ENCODE results near the gene SHLD1.

The SHLD1 gene

GRCh38 chr20:5821627-5822215 is 71.5 kb downstream of the SHLD1 start:
- no peak overlapping the region for H3K4me3 Mint-ChIP-seq
- H3K27ac Mint-ChIP-seq, result no peak overlapping the region
- peaks cover 5% of the 10 kb centered on the region for H3K36me3 Mint-ChIP-seq (ENCODE audit: low read depth)
- DNase-seq, result no peak
- peaks cover 49% of the 10 kb centered on the region for H3K4me1 Mint-ChIP-seq
- H3K27me3 Mint-ChIP-seq (ENCODE audit: low read depth, poor library complexity), result peaks cover 5% of the 10 kb centered on the region
- TF ChIP-seq CTCF (IDR thresholded peaks at IDR 0.05), result no peak
- no peaks in the 10 kb centered on the region for H3K9me3 Mint-ChIP-seq

GRCh38 chr20:5822569-5822968 is 72.4 kb downstream of the SHLD1 start:
- Mint-ChIP-seq H3K27ac (no peak overlapping the region), H3K4me3 (no peak overlapping the region), H3K9me3 (no peaks in the 10 kb centered on the region), H3K4me1 (peaks cover 48% of the 10 kb centered on the region), H3K27me3 (ENCODE audit: low read depth, poor library complexity) (peaks cover 5% of the 10 kb centered on the region), H3K36me3 (ENCODE audit: low read depth) (no peaks in the 10 kb centered on the region)
- DNase-seq, result no peak
- no peak for TF ChIP-seq CTCF (IDR thresholded peaks at IDR 0.05)

- H3K27me3 Mint-ChIP-seq (ENCODE audit: low read depth, poor library complexity), result peaks cover 5% of the 10 kb centered on the region
- H3K4me3 Mint-ChIP-seq, result no peak overlapping the region
- H3K27ac Mint-ChIP-seq, result no peak overlapping the region
- H3K36me3 Mint-ChIP-seq (ENCODE audit: low read depth), result no peaks in the 10 kb centered on the region
- H3K4me1 Mint-ChIP-seq, result peaks cover 44% of the 10 kb centered on the region
- DNase-seq, result no peak
- H3K9me3 Mint-ChIP-seq, result no peaks in the 10 kb centered on the region
- TF ChIP-seq CTCF (IDR thresholded peaks at IDR 0.05), result no peak
Measured at GRCh38 chr20:5825130-5825719, 75.0 kb downstream of the SHLD1 start.

GRCh38 chr20:5827098-5827853 is 77.1 kb downstream of the SHLD1 start:
- no peak overlapping the region for H3K27ac Mint-ChIP-seq

GRCh38 chr20:5827861-5828260 is 77.7 kb downstream of the SHLD1 start:
- no peaks in the 10 kb centered on the region for H3K9me3 Mint-ChIP-seq
- no peak overlapping the region for H3K27ac Mint-ChIP-seq
- H3K36me3 Mint-ChIP-seq (ENCODE audit: low read depth), result no peaks in the 10 kb centered on the region
- H3K27me3 Mint-ChIP-seq (ENCODE audit: low read depth, poor library complexity), result no peaks in the 10 kb centered on the region
- TF ChIP-seq CTCF (IDR thresholded peaks at IDR 0.05), result no peak
- no peak for DNase-seq
- H3K4me3 Mint-ChIP-seq, result no peak overlapping the region
- H3K4me1 Mint-ChIP-seq, result peaks cover 34% of the 10 kb centered on the region

More at GRCh38 chr20:5827098-5827853, 77.1 kb downstream of the SHLD1 start:
- Mint-ChIP-seq H3K9me3 (no peaks in the 10 kb centered on the region), H3K27me3 (ENCODE audit: low read depth, poor library complexity) (peaks cover 2% of the 10 kb centered on the region), H3K4me1 (peaks cover 37% of the 10 kb centered on the region), H3K4me3 (no peak overlapping the region), H3K36me3 (ENCODE audit: low read depth) (no peaks in the 10 kb centered on the region)
- no peak for DNase-seq
- TF ChIP-seq CTCF (IDR thresholded peaks at IDR 0.05), result no peak

Data from nephron progenitor cell (in vitro differentiated cells).